OCI-LY1 (cell line): ENCODE measurements around the gene B3GAT2.
A peak's percentile ranks its signal among the peaks of the same experiment; 100 is the strongest.

Source experiments
- H2AFZ ChIP-seq: fragments of 200-600 bp; sonication (generic), shearing (Covaris generic); 2 replicates; pipeline ENCODE4 v1.6.0; 2014; ENCODE audit warnings: antibody characterized with exemption, mild to moderate bottlenecking, low read length
- H3F3A ChIP-seq: fragments of 200-600 bp; sonication (generic), shearing (Covaris generic); 2 replicates; pipeline ENCODE4 v1.6.0; 2014; ENCODE audit warnings: mild to moderate bottlenecking, antibody characterized with exemption, low read length, moderate library complexity; ENCODE audit not compliant: insufficient read depth
- H3K27ac ChIP-seq: fragments of 200-600 bp; sonication (generic); 2 replicates; pipeline ENCODE4 v1.5.1; 2014; ENCODE audit warnings: low read length, mixed run types, mild to moderate bottlenecking, low read depth; ENCODE audit not compliant: poor library complexity, severe bottlenecking
- H3K27me3 ChIP-seq: fragments of 200-600 bp; sonication (generic); 2 replicates; pipeline ENCODE4 v1.6.0; 2014; ENCODE audit warnings: antibody characterized with exemption, mild to moderate bottlenecking, low read length, moderate library complexity; ENCODE audit not compliant: insufficient read depth
- H3K36me3 ChIP-seq: fragments of 200-600 bp; sonication (generic); 2 replicates; pipeline ENCODE4 v1.6.1; 2014; ENCODE audit warnings: mild to moderate bottlenecking, antibody characterized with exemption, low read length, moderate library complexity, mixed read lengths; ENCODE audit not compliant: insufficient read depth
- H3K4me1 ChIP-seq: fragments of 200-600 bp; sonication (generic); 2 replicates; pipeline ENCODE4 v1.5.1; 2014; ENCODE audit warnings: mild to moderate bottlenecking, low read length, moderate library complexity; ENCODE audit not compliant: insufficient read depth, severe bottlenecking
- H3K4me2 ChIP-seq: fragments of 200-600 bp; sonication (generic), shearing (Covaris generic); 2 replicates; pipeline ENCODE4 v1.6.1; 2014; ENCODE audit warnings: low read length
- H3K4me3 ChIP-seq: fragments of 200-600 bp; sonication (generic); 2 replicates; pipeline ENCODE4 v1.5.1; 2014; ENCODE audit warnings: low read length, low read depth, mild to moderate bottlenecking, mixed read lengths; ENCODE audit not compliant: poor library complexity, severe bottlenecking
- H3K79me2 ChIP-seq: fragments of 200-600 bp; shearing (Covaris generic); 2 replicates; pipeline ENCODE4 v1.6.1; 2016; ENCODE audit warnings: mixed run types, low read length, mixed read lengths; ENCODE audit not compliant: insufficient read depth
- H3K9ac ChIP-seq: fragments of 200-600 bp; sonication (generic), shearing (Covaris generic); 2 replicates; pipeline ENCODE4 v1.6.1; 2014; ENCODE audit warnings: mild to moderate bottlenecking, low read length, mixed read lengths
- H3K9me2 ChIP-seq: fragments of 200-600 bp; sonication (generic), shearing (Covaris generic); 2 replicates; pipeline ENCODE4 v1.6.1; 2014; ENCODE audit warnings: low read depth, mild to moderate bottlenecking, low read length, mixed read lengths
- H3K9me3 ChIP-seq: fragments of 200-600 bp; shearing (Covaris generic); 2 replicates; pipeline ENCODE4 v1.6.1; 2014; ENCODE audit warnings: low read length, mixed read lengths
- H4K20me1 ChIP-seq: fragments of 200-600 bp; sonication (generic), shearing (Covaris generic); 2 replicates; pipeline ENCODE4 v1.6.0; 2016; ENCODE audit warnings: mild to moderate bottlenecking, low read length; ENCODE audit not compliant: insufficient read depth
- EZH2 ChIP-seq: fragments of 200-600 bp; sonication (generic), shearing (Covaris generic); IDR thresholded peaks from 2 replicates; pipeline ENCODE4 v1.8.0; 2017; ENCODE audit warnings: borderline replicate concordance, mixed run types, mild to moderate bottlenecking, antibody characterized with exemption, low read length, moderate library complexity, mixed read lengths
- TF ChIP-seq, protein P1 (sequence below): fragments of 200-600 bp; sonication (generic), shearing (Covaris generic); IDR thresholded peaks from 2 replicates; pipeline ENCODE4 v1.5.1; 2017; ENCODE audit warnings: mild to moderate bottlenecking, antibody characterized with exemption, low read length, moderate library complexity, mixed read lengths

The B3GAT2 gene

DNA sequence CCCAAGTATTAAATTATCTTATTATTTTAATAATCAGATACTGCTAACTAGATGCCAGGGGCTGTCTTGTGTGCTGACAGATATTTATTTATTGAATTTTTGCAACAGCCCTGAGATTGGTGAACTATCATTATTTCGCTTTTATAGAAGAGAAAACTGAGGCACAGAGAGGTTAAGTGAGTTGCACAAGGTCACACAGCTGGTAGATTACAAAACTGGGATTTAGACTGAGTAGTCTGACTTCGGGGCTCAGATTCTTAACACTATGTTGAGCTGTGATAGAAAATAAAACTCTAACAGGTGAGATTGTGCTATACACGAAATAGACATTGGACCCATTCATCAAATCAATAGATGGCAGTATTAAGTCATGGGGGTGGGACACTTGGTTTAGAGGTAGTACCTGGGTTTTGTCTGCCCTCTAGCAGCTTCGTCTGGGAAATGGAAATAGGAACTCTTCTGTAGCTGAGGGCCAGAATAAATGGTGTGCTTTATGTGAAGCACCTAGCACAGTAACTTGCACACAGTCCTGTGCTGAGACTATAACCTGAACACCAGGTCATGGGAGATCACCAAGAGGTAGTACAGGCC, 113.4 kb downstream of the B3GAT2 start:
- Histone ChIP-seq H3K9me2 (no peaks in the 10 kb centered on the region), H3K4me1 (no peaks in the 10 kb centered on the region), H3K9ac (no peak overlapping the region), H4K20me1 (no peaks in the 10 kb centered on the region), H3K4me2 (no peak overlapping the region), H3K79me2 (no peaks in the 10 kb centered on the region), H3K36me3 (peaks cover 9% of the 10 kb centered on the region; the same call in 1 of the 2 replicates), H2AFZ (no peak overlapping the region), H3K27me3 (no peaks in the 10 kb centered on the region), H3K4me3 (no peak overlapping the region), H3K9me3 (peaks cover under 1% of the 10 kb centered on the region; the same call in 1 of the 2 replicates), H3F3A (no peaks in the 10 kb centered on the region), H3K27ac (no peak overlapping the region)
- TF ChIP-seq, protein P1, sequence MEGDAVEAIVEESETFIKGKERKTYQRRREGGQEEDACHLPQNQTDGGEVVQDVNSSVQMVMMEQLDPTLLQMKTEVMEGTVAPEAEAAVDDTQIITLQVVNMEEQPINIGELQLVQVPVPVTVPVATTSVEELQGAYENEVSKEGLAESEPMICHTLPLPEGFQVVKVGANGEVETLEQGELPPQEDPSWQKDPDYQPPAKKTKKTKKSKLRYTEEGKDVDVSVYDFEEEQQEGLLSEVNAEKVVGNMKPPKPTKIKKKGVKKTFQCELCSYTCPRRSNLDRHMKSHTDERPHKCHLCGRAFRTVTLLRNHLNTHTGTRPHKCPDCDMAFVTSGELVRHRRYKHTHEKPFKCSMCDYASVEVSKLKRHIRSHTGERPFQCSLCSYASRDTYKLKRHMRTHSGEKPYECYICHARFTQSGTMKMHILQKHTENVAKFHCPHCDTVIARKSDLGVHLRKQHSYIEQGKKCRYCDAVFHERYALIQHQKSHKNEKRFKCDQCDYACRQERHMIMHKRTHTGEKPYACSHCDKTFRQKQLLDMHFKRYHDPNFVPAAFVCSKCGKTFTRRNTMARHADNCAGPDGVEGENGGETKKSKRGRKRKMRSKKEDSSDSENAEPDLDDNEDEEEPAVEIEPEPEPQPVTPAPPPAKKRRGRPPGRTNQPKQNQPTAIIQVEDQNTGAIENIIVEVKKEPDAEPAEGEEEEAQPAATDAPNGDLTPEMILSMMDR: peak; percentile 53
- no peak for TF ChIP-seq EZH2

GRCh38 chr6:70842541-70842940, 114.3 kb downstream of the B3GAT2 start:
- Histone ChIP-seq H3K4me1 (no peaks in the 10 kb centered on the region), H3K9ac (no peak overlapping the region), H3K36me3 (peaks cover 3% of the 10 kb centered on the region; the same call in 1 of the 2 replicates), H3K9me3 (no peaks in the 10 kb centered on the region), H3K4me3 (no peak overlapping the region), H3F3A (no peaks in the 10 kb centered on the region), H4K20me1 (no peaks in the 10 kb centered on the region), H3K27me3 (no peaks in the 10 kb centered on the region), H3K79me2 (no peaks in the 10 kb centered on the region), H2AFZ (no peak overlapping the region), H3K4me2 (no peak overlapping the region), H3K9me2 (no peaks in the 10 kb centered on the region), H3K27ac (no peak overlapping the region)
- no peak for TF ChIP-seq EZH2
- TF ChIP-seq, protein P1: no peak

DNA sequence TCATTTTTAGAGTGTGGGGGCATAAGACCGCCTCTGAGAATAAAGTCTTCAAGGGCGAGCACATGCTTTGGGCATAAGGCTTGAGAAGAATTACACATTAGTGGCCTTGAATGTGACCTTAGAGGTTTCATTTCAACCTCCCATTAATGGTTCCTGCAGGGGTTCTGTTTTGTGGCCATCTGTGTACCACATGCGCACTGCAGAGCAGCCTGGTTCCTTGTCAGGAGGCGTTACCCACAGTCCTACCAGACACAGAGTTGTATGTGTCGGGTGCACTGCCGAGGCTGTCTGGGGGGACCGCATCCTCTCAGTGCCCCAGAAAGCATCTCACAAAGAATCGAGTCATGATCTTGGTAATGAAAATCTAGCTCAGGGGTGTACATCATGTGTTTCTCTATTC, 115.7 kb downstream of the B3GAT2 start:
- no peaks in the 10 kb centered on the region for H3K79me2 ChIP-seq
- H3K27me3 ChIP-seq: no peaks in the 10 kb centered on the region
- TF ChIP-seq, protein P1: no peak
- no peak for TF ChIP-seq EZH2
- H3K9me3 ChIP-seq: no peaks in the 10 kb centered on the region
- H2AFZ ChIP-seq: no peak overlapping the region
- no peak overlapping the region for H3K9ac ChIP-seq
- H3K36me3 ChIP-seq: no peaks in the 10 kb centered on the region
- H3K9me2 ChIP-seq: no peaks in the 10 kb centered on the region
- H3F3A ChIP-seq: no peaks in the 10 kb centered on the region
- H4K20me1 ChIP-seq: no peaks in the 10 kb centered on the region
- no peak overlapping the region for H3K4me3 ChIP-seq
- H3K4me1 ChIP-seq: no peaks in the 10 kb centered on the region
- H3K27ac ChIP-seq: no peak overlapping the region
- no peak overlapping the region for H3K4me2 ChIP-seq
